HG03196 (cell line): ENCODE results near the gene SETBP1.

Experiments used
- ATAC-seq: cut with Tn5 transposase; IDR thresholded peaks from one replicate; pipeline ENCODE4 v1.9.1; 2021; ENCODE audit not compliant: unreplicated experiment

Gene SETBP1

GRCh38 chr18:44895176-44895798 is 214.6 kb downstream of the SETBP1 start:
- ATAC-seq: no peak

GRCh38 chr18:44896846-44897245 is 216.2 kb downstream of the SETBP1 start:
- no peak for ATAC-seq

DNA sequence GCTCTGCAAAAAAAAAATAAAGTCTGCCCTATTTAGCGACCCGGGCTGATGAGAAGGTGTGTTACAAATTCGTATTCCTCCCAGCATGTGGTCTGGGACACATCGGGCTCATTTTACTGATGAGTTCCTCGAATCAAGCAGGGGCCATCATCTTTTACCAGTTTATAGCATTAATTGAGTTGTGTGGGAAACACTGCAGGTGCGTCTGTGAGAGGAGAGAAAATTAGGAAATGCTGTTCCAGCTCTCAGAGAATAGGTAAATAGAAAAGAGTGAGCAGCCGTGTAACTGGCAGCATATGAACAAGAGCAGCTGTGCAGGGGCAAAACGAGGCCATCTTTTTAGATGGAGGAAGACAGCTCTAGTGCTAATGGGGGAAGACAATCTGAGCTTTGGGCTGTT is 216.7 kb downstream of the SETBP1 start:
- ATAC-seq: no peak

- no peak for ATAC-seq
These were observed 217.1 kb downstream of the SETBP1 start for GRCh38 chr18:44897816-44898215.

DNA sequence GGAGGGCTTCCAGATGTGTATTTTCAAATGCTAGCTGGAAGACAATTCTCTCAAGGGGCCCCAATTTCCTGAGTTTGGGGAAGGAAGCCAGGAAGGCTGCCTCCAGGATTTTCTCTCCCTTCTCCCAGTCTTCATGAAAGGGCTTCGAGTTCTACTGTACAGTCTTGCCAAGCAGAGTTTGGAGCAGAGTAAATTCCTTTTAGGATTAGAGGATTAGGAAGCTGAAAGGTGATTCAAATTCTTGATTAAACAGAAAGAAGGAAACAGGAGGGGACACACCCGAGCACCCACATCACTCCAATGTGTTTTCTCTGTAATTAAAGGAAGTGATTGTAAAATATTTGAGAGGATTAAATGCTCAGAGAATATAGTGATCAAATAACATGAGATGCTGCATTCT is 217.8 kb downstream of the SETBP1 start:
- no peak for ATAC-seq

DNA sequence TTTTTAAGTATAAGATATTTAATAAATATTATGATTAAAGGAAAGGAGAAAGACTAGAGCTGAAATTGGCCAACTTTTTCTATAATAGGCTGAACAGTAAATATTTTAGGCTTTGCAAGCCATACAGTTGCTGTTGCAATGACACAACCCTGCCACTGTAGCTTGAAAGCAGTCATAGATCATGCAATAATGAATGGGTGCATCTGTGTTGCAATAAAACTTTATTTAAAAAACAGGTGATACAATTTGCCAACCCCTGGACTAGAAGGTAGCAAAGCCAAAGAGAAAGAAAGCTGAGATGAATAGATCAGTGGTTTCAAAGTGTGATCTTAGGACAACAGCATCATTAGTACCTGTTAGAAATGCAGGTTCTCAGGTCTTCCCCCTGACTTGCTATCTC is 219.1 kb downstream of the SETBP1 start:
- ATAC-seq: no peak

DNA sequence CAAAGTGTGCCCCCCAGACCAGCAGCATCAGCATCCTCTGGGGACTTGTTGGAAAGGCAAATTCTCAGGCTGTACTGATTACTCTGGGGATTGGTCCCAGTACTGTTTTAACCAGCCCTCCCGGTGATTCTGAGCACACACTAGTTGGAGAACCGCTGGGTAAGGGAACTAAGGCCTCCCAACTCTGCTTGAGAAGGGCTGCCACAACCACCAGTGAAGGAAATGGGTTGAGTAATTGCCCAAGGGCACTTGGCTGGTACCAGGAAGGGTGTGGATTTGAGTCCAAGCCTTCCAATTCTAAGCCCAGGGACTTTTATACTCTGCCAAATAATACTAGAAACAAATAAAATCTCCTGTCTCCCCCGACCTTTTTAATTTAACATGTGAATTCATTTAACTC is 219.9 kb downstream of the SETBP1 start:
- ATAC-seq: no peak

- no peak for ATAC-seq
These were observed 220.6 kb downstream of the SETBP1 start for GRCh38 chr18:44901283-44901682.

GRCh38 chr18:44903327-44903726 is 222.6 kb downstream of the SETBP1 start:
- ATAC-seq: no peak

DNA sequence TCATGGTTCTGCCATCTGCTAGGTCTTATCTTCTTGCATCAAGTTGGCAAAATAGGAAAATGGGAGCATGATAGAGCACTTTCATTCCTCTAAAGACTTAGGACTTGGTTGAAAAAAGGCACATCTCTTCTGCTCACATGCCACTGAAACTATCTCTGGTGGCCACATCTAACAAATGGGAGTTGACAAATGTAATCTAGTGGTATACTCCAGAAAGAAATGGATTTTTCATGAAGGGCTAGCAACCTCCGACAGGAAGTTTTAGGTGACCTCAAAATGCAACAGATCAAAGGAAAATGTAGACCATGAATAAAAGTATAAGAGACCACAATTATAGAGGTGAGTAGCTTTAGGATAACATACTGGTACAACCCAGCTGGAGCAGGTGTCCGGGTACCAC is 224.1 kb downstream of the SETBP1 start:
- ATAC-seq: no peak

DNA sequence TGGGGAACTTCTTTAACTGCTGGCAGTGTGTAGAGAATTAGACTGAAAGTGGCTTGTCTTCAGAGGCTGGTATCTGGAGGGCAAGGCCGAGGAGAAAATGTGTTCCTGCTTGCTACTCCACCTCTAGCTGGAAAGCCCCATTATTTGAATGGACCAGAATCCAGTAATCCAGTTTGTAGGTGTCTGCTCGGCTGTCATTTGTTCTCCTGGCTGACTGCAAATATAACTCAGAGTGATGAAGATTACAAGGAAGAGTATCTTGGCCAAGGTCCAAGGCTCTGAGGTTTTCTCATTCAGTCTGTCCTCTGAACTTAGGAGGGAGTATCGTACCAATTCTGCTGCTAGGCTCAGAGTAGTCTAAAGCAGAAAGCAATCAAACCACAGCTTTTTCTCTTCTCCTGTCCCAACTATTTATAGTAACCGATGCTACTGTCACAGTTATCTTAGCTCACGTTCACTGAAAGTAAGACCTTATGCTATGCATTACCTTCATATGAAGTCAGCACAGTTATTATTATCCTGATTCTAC is 228.6 kb downstream of the SETBP1 start:
- peak; percentile 90 for ATAC-seq

DNA sequence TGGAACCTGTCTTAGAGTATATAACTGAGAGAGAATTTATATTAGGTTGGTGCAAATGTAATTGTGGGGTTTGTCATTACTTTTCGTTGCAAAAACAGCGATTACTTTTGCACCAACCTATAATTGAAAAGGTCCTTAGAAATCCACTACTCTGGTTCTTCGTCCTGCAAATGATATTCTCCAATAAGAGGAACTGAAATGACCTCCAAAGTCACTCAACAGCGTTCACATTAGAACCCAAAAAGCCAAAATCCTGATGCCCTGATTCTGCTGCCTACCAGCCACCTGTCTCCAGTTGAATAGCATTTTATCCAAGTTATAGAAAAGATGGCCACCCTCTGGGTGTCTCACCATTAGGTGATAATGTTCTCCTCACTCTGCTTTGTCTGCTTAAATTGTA is 230.6 kb downstream of the SETBP1 start:
- no peak for ATAC-seq

DNA sequence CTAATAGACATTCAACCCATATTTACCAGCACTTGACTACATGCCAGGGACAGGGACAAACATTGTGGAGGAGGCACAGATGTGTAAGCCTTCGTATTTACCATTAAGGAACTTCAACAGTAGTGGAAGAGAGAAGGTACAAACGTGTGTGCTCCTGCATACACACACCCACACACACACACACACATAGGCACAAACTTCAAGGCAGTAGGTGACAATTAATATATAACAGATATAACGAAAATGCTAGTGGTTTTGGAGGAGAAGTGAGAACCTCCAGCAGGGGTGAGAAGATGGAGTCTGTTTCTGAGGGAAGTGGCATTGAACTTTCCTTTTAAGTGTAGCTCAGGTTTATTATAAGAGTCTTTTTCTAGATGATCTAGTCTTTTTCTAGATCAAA is 231.1 kb downstream of the SETBP1 start:
- ATAC-seq: no peak

DNA sequence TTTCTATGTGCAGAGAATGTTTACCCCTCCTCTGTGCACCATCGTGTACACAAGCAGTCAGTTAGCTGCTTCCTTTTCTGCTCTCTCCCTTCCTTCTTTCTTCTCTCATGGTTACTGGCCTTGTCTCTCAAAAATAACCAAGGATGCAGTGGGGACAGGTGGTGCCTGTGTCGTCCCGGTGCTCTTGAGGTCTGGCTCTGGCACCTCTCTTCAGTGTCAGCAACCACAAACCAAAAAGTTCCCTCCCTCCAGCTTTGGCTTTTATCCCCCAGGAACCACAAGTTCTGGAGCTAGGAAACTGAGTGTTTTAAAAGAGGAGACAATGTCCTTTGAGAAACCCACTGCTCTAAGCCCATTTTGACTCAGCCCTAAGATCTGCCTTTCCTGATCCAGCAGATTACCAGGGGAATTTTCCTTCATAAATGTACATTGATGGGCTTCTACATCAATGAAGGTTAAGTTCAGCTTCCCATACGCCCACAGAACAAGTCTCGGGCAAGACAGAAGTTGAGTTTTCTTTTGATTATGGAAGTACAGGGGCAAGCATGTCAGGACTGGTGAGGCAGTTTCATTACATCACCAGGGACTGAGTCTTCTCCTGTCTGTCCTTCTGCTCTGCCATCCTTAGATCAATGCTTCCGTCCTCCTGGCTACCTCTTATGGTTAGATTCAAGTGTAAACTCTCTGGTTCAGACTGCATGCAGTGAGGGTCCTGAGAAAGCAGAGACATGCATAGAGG is 232.2 kb downstream of the SETBP1 start:
- no peak for ATAC-seq

- ATAC-seq: no peak
These were observed 233.3 kb downstream of the SETBP1 start for GRCh38 chr18:44914028-44914427.

DNA sequence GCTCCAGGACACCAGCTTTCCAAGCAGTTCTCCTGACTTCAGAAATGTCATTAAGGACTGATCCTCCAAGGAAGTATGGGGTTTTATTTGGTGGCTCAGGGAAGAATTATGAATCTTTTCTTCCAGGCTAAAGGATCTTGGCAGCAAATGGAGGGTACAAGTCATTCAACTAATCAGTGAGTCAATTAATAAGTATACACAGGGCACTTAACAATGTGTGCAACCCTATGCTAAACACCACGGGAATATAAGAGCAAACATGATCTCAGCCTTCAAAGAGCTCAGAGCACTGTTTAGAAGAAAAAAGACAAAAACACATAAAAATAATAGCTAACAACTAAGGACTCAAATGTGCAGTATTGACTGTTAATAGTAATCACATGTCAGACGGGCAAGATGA is 234.5 kb downstream of the SETBP1 start:
- no peak for ATAC-seq

DNA sequence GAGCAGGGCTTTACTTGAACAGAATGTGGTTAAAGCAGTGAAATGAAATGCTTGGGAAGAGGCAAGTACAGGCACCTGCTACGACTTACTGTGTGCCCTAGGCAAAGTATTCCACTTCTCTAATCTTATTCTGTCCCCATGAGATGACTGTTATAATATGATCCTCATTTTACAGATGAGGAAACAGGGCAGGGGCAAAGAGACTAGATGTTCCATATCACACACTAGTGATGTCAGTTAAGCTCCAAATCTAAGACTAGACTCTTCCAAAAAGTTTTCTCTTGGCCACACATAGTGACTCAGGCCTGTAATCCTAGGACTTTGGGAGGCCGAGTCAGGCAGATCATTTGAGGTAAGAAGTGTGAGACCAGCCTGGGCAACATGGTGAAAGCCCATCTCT is 235.0 kb downstream of the SETBP1 start:
- no peak for ATAC-seq

DNA sequence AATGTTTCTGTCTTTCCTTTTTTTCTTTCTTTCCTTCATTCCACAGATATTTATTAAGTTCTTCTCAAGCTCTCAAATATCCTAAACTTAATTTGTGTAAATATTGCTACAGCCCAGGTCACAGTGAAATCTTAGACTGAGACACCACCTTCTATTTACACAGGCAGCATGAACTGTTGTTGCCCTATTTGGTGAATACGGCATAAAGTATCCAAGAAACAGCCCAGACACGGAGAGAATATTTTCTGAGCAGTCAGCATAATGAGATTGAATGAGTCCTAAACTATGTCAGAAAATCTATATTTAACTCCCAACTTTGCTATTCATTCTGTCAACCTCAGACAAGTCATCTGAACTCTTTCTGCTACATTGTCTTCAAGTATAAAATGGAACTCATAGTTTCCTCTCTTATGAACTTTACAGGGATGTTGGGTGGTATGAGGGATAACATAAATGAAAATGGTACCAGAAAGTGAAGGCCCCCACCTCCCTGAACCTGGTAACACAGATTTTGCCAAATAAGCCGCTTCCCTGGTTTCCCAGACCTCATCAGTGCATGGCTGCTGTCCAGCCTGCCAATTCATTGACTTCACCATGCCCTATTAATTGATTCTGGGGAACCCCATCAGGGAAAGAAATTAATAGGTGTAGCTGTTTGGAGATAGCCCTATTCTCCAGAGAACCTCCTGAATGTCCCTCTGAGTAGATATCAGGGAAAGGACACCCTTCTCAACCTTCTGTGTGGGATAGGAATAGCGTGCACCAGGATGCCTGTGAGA is 235.9 kb downstream of the SETBP1 start:
- no peak for ATAC-seq

DNA sequence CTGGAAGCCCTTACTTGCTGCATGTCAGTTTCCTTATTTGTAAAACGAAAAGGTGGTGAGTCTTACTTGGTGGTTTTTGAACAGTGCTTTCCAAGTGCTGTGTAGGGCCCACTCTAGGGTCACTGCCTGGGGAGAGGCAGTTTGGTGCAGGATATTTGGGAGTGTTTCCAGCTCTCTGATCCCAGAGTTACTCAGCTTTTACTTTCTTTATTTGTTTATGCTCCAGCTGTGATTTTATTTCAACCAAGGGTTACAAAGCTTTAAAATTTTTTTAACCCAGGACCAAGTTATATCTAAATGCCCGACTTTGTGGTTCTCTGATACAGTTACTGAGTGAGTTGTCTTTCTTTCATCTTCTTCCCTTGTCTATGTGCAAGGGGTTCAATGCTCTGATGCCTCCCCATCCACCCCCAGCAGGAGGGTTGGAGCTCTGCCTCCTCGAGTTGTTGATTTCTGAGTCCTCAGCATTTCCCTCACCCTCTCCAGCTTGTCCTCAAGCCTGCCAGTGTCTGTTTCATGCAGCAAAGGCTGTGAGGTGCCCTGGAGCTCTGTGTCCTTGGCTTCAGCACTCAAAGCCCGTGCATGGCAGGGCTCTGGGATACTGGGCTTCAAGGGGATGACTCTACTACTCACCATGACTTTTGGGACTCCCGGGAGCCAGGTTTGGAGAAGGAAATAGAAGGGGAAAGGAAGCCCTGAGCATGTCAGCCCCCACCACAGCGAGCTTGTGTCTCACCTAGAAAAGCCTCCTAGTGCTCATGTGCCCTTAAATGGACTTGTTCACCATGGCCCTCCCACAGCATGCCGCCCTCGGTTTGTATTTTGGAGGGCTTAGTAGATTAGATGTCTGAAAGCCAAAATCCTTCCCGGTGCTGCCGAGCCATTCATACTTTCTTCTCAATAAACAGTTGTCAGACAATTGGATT is 236.8 kb downstream of the SETBP1 start:
- ATAC-seq: no peak

- ATAC-seq: no peak
These were observed 237.4 kb downstream of the SETBP1 start for GRCh38 chr18:44918142-44918476.

DNA sequence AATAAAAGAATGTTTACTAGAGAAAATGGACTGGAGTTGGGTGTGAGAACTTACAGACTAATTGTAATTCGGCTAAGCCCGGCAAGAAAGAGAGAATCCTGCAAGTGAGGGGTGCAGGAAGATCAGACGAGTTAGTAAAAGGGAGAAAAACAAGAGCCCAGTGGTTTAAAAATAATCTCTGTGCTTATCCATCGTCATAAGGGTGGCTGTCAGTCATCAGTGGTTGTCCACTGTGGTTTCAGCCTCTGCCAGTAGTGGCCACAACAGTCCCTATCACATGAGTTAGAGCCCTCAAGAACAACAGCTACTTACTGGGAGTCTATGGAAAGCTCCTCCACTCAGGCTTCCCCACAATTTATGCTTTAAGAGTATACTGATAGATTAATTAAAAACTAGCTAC is 239.8 kb downstream of the SETBP1 start:
- ATAC-seq: no peak
